Skeletal muscle satellite cell (primary cell): ENCODE results near the gene TRAF5.

Source experiments
- H3K27me3 ChIP-seq: 2 replicates; pipeline ENCODE4 v1.7.0; 2013; ENCODE audit warnings: low read length; ENCODE audit not compliant: control insufficient read depth, insufficient read depth
- H3K36me3 ChIP-seq: 2 replicates; pipeline ENCODE4 v1.7.0; 2013; ENCODE audit warnings: mild to moderate bottlenecking, control low read depth, low read length; ENCODE audit not compliant: insufficient read depth
- H3K4me1 ChIP-seq: 2 replicates; pipeline ENCODE4 v1.7.0; 2013; ENCODE audit warnings: low read length; ENCODE audit not compliant: control insufficient read depth, insufficient read depth
- H3K4me2 ChIP-seq: 2 replicates; pipeline ENCODE4 v1.7.0; 2013; ENCODE audit warnings: mild to moderate bottlenecking, low read length
- H3K4me3 ChIP-seq: 2 replicates; pipeline ENCODE4 v1.7.0; 2013; ENCODE audit warnings: low read length
- H3K9ac ChIP-seq: 2 replicates; pipeline ENCODE4 v1.7.0; 2013; ENCODE audit warnings: mild to moderate bottlenecking, low read depth, low read length, moderate library complexity
- H3K9me3 ChIP-seq: replicated peaks from 2 replicates; pipeline ENCODE4 v1.7.0; 2013; ENCODE audit warnings: mild to moderate bottlenecking, control low read depth, low read length

Gene TRAF5

GRCh38 chr1:211371406-211372105 lies 44.9 kb downstream of the TRAF5 start:
- no peak overlapping the region for H3K9ac ChIP-seq
- no peaks in the 10 kb centered on the region for H3K9me3 ChIP-seq
- peaks cover 18% of the 10 kb centered on the region for H3K36me3 ChIP-seq
- no peak overlapping the region for H3K4me2 ChIP-seq
- no peaks in the 10 kb centered on the region for H3K27me3 ChIP-seq
- H3K4me1 ChIP-seq = peaks cover 1% of the 10 kb centered on the region
- H3K4me3 ChIP-seq = no peak overlapping the region

- Histone ChIP-seq H3K4me1 (peaks cover 9% of the 10 kb centered on the region), H3K4me2 (no peak overlapping the region), H3K36me3 (peaks cover 17% of the 10 kb centered on the region), H3K4me3 (no peak overlapping the region), H3K9ac (no peak overlapping the region), H3K27me3 (no peaks in the 10 kb centered on the region), H3K9me3 (no peaks in the 10 kb centered on the region)
Observed at GRCh38 chr1:211372463-211372862, 45.8 kb downstream of the TRAF5 start.

GRCh38 chr1:211375146-211375818 lies 48.6 kb downstream of the TRAF5 start:
- Histone ChIP-seq H3K36me3 (peaks cover 14% of the 10 kb centered on the region), H3K9me3 (no peaks in the 10 kb centered on the region), H3K9ac (no peak overlapping the region)

GRCh38 chr1:211375949-211376348 lies 49.3 kb downstream of the TRAF5 start:
- H3K27me3 ChIP-seq = no peaks in the 10 kb centered on the region
- H3K9me3 ChIP-seq = no peaks in the 10 kb centered on the region
- peaks cover 14% of the 10 kb centered on the region for H3K36me3 ChIP-seq
- H3K4me1 ChIP-seq = peaks cover 16% of the 10 kb centered on the region
- H3K4me2 ChIP-seq = no peak overlapping the region
- H3K4me3 ChIP-seq = no peak overlapping the region
- H3K9ac ChIP-seq = no peak overlapping the region

More at GRCh38 chr1:211375146-211375818, 48.6 kb downstream of the TRAF5 start:
- H3K4me3 ChIP-seq = no peak overlapping the region
- no peaks in the 10 kb centered on the region for H3K27me3 ChIP-seq
- no peak overlapping the region for H3K4me2 ChIP-seq
- H3K4me1 ChIP-seq = peaks cover 16% of the 10 kb centered on the region

- no peaks in the 10 kb centered on the region for H3K27me3 ChIP-seq
Observed at GRCh38 chr1:211376807-211377470, 50.3 kb downstream of the TRAF5 start.

GRCh38 chr1:211377539-211378450 lies 51.2 kb downstream of the TRAF5 start:
- H3K36me3 ChIP-seq = peaks cover 8% of the 10 kb centered on the region
- H3K9ac ChIP-seq = no peak overlapping the region
- H3K4me2 ChIP-seq = no peak overlapping the region
- H3K4me3 ChIP-seq = no peak overlapping the region
- H3K9me3 ChIP-seq = no peaks in the 10 kb centered on the region
- H3K4me1 ChIP-seq = peaks cover 21% of the 10 kb centered on the region
- H3K27me3 ChIP-seq = no peaks in the 10 kb centered on the region

More at GRCh38 chr1:211376807-211377470, 50.3 kb downstream of the TRAF5 start:
- Histone ChIP-seq H3K4me1 (peaks cover 17% of the 10 kb centered on the region), H3K4me3 (no peak overlapping the region), H3K9me3 (no peaks in the 10 kb centered on the region), H3K36me3 (peaks cover 14% of the 10 kb centered on the region), H3K4me2 (no peak overlapping the region), H3K9ac (no peak overlapping the region)

GRCh38 chr1:211378844-211379243 lies 52.2 kb downstream of the TRAF5 start:
- Histone ChIP-seq H3K27me3 (no peaks in the 10 kb centered on the region), H3K9ac (no peak overlapping the region), H3K4me2 (peak overlapping the region; percentile 52), H3K36me3 (peaks cover 8% of the 10 kb centered on the region), H3K9me3 (no peaks in the 10 kb centered on the region), H3K4me1 (peaks cover 26% of the 10 kb centered on the region), H3K4me3 (no peak overlapping the region)

- Histone ChIP-seq H3K27me3 (no peaks in the 10 kb centered on the region), H3K36me3 (peaks cover 6% of the 10 kb centered on the region), H3K4me3 (no peak overlapping the region), H3K9ac (no peak overlapping the region), H3K9me3 (no peaks in the 10 kb centered on the region), H3K4me2 (no peak overlapping the region), H3K4me1 (peaks cover 26% of the 10 kb centered on the region)
Observed at GRCh38 chr1:211379446-211379845, 52.8 kb downstream of the TRAF5 start.

- Histone ChIP-seq H3K4me2 (peak overlapping the region; percentile 90), H3K27me3 (no peaks in the 10 kb centered on the region), H3K36me3 (peaks cover 6% of the 10 kb centered on the region), H3K4me1 (peaks cover 24% of the 10 kb centered on the region), H3K9me3 (no peaks in the 10 kb centered on the region), H3K4me3 (peak overlapping the region; percentile 83), H3K9ac (peak overlapping the region; percentile 93)
Observed at GRCh38 chr1:211381481-211382181, 55.0 kb downstream of the TRAF5 start.

GRCh38 chr1:211382182-211382713 lies 55.6 kb downstream of the TRAF5 start:
- Histone ChIP-seq H3K4me1 (peaks cover 18% of the 10 kb centered on the region), H3K9ac (peak overlapping the region; percentile 93), H3K4me3 (peak overlapping the region; percentile 83), H3K4me2 (peak overlapping the region; percentile 90), H3K36me3 (peaks cover 4% of the 10 kb centered on the region), H3K9me3 (no peaks in the 10 kb centered on the region), H3K27me3 (no peaks in the 10 kb centered on the region)
